Nephron (organoid): Measurements from ENCODE around the gene UST.
"Not testable (repeated sequence)": the region's sequence is repeated elsewhere in the genome, so short reads cannot be mapped to it uniquely, and the experiment has no call there.

Source experiments
- H3K27ac Mint-ChIP-seq, 3 experiments: 2 replicates each; pipeline ENCODE4 v1.8.0; 2020; ENCODE audit warnings: mixed read lengths in 3 of 3, mild to moderate bottlenecking in 2 of 3, moderate library complexity in 1 of 3
- H3K27me3 Mint-ChIP-seq: 2 replicates; pipeline ENCODE4 v1.8.0; 2021; ENCODE audit warnings: low read depth, mild to moderate bottlenecking, moderate library complexity, mixed read lengths
- H3K36me3 Mint-ChIP-seq: 2 replicates; pipeline ENCODE4 v1.8.0; 2020; ENCODE audit warnings: low read depth, mixed read lengths
- H3K4me1 Mint-ChIP-seq: 2 replicates; pipeline ENCODE4 v1.8.0; 2020; ENCODE audit warnings: mixed read lengths
- H3K4me3 Mint-ChIP-seq, 3 experiments: 2 replicates each; pipeline ENCODE4 v1.8.0; 2020; ENCODE audit warnings: mild to moderate bottlenecking in 3 of 3, mixed read lengths in 3 of 3, moderate library complexity in 2 of 3
- H3K9me3 Mint-ChIP-seq: 2 replicates; pipeline ENCODE4 v1.8.0; 2020; ENCODE audit warnings: mixed read lengths
- TF ChIP-seq, protein P1 (sequence below), 3 experiments: fragments of 200-600 bp; sonication (generic); IDR thresholded peaks; one replicate each; pipeline ENCODE4 v1.5.0; 2021; ENCODE audit warnings: antibody characterized with exemption in 3 of 3; ENCODE audit not compliant: unreplicated experiment in 3 of 3

Gene UST

DNA sequence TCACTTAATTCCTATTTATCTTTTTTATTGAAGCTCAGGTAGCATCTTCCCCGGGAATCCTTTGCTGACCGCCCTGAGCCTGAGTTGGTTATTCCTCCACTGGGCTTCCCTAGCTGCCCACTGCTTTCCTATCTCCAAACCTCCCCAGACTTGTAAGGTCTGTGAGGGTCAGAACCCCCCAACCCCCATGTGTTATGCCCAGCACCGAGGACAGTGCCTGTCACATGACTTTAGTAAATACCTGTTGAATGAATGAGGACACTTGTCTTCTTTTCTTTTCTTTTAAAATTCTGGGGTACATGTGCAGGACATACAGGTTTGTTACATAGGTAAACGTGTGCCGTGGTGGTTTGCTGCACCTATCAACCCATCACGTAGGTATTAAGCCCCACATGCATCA lies 105.9 kb downstream of the UST start:
- TF ChIP-seq, protein P1, sequence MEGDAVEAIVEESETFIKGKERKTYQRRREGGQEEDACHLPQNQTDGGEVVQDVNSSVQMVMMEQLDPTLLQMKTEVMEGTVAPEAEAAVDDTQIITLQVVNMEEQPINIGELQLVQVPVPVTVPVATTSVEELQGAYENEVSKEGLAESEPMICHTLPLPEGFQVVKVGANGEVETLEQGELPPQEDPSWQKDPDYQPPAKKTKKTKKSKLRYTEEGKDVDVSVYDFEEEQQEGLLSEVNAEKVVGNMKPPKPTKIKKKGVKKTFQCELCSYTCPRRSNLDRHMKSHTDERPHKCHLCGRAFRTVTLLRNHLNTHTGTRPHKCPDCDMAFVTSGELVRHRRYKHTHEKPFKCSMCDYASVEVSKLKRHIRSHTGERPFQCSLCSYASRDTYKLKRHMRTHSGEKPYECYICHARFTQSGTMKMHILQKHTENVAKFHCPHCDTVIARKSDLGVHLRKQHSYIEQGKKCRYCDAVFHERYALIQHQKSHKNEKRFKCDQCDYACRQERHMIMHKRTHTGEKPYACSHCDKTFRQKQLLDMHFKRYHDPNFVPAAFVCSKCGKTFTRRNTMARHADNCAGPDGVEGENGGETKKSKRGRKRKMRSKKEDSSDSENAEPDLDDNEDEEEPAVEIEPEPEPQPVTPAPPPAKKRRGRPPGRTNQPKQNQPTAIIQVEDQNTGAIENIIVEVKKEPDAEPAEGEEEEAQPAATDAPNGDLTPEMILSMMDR (IDR thresholded peaks at IDR 0.05; ENCODE audit: unreplicated experiment in 3 of 3) = no peak
- H3K9me3 Mint-ChIP-seq = no peaks in the 10 kb centered on the region
- H3K27ac Mint-ChIP-seq = peak overlapping the region in 2 of 3 experiments; percentile 54 to 62
- no peaks in the 10 kb centered on the region for H3K36me3 Mint-ChIP-seq
- peaks cover 41% of the 10 kb centered on the region for H3K4me1 Mint-ChIP-seq
- no peaks in the 10 kb centered on the region for H3K27me3 Mint-ChIP-seq
- H3K4me3 Mint-ChIP-seq = no peak overlapping the region

DNA sequence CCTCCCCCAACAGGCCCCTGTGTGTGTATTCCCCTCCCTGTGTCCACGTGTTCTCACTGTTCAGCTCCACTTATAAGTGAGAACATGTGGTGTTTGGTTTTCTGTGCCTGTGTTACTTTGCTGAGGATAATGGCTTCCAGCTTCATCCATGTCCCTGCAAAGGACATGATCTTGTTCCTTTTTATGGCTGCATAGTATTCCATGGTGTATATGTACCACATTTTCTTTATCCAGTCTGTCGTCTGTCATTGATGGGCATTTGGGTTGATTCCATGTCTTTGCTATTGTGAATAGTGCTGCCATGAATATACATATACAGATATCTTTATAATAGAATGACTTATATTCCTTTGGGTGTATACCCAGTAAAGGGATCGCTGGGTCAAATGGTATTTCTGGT lies 106.3 kb downstream of the UST start:
- peaks cover 37% of the 10 kb centered on the region for H3K4me1 Mint-ChIP-seq
- not testable (repeated sequence) for H3K9me3 Mint-ChIP-seq
- H3K27ac Mint-ChIP-seq = peak overlapping the region in 1 of 3 experiments; percentile 55

DNA sequence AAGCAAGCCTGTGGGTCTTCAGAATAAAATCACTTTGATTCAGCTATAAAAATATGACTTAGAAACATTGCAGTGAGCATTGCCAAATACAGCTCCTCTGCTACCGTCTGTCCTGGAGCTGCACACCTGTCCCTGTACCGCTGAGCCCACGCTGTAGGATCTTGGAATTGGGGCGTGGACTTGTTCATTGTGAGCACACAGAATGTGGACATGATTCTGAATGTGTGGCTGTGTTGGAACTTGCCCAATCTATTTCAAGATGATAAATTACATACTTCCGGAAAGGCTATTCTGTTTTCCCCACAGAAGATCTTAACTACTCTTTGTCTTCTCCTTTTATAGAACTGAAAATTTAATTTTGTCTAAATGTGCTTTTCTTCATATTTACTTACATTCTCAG lies 107.3 kb downstream of the UST start:
- H3K27me3 Mint-ChIP-seq = no peaks in the 10 kb centered on the region
- peak overlapping the region; percentile 13 to 72 (median 55) for H3K27ac Mint-ChIP-seq
- TF ChIP-seq, protein P1 (IDR thresholded peaks at IDR 0.05; ENCODE audit: unreplicated experiment in 3 of 3) = no peak
- peaks cover 4% of the 10 kb centered on the region for H3K9me3 Mint-ChIP-seq
- H3K4me3 Mint-ChIP-seq = no peak overlapping the region
- peaks cover 37% of the 10 kb centered on the region for H3K4me1 Mint-ChIP-seq
- H3K36me3 Mint-ChIP-seq = peaks cover 3% of the 10 kb centered on the region

More for the DNA sequence above, 106.3 kb downstream of the UST start:
- not testable (repeated sequence) for H3K4me3 Mint-ChIP-seq, H3K27me3 Mint-ChIP-seq, H3K36me3 Mint-ChIP-seq

DNA sequence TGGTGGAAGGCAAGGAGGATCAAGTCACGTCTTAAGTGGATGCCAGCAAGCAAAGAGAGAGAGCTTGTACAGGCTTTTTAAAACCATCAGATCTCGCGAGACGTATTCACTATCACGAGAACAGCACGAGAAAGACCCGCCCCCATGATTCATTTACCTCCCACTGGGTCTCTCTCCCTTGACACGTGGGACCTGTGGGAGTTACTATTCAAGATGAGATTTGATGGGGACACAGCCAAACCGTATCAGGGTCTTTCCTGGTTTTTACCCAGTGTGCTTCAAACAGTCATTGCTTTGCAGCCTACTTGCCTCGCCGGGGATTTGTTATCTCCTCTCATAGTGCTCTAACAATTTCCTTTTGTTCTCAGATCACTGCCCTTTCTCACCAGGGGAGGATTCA lies 108.2 kb downstream of the UST start:
- Mint-ChIP-seq H3K27me3 (no peaks in the 10 kb centered on the region), H3K4me3 (no peak overlapping the region), H3K36me3 (peaks cover 3% of the 10 kb centered on the region), H3K27ac (peak overlapping the region in 2 of 3 experiments; percentile 41 to 55), H3K4me1 (peaks cover 37% of the 10 kb centered on the region), H3K9me3 (peaks cover 7% of the 10 kb centered on the region)
- TF ChIP-seq, protein P1 (IDR thresholded peaks at IDR 0.05; ENCODE audit: unreplicated experiment in 3 of 3) = no peak

DNA sequence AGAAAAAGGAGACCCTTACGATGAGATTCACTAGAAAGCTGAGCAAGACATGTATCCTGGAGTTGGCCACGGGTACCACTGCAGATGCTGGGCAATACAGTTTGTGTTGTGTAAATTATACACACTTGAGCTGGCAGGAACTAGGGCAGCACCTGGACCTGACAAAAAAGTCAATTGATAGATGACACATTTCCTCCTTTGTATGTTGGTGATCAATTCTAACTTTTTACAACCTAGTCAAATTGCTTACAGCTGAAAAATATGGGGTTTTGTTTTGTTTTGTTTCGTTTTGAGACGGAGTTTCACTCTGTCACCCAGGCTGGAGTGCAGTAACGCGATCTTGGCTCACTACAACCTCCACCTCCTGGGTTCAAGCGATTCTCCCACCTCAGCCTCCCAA lies 108.9 kb downstream of the UST start:
- Mint-ChIP-seq H3K27ac (no peak overlapping the region), H3K4me3 (no peak overlapping the region), H3K36me3 (peaks cover 3% of the 10 kb centered on the region), H3K27me3 (no peaks in the 10 kb centered on the region), H3K4me1 (peaks cover 37% of the 10 kb centered on the region), H3K9me3 (peaks cover 9% of the 10 kb centered on the region)
- TF ChIP-seq, protein P1 (IDR thresholded peaks at IDR 0.05; ENCODE audit: unreplicated experiment in 3 of 3) = no peak

DNA sequence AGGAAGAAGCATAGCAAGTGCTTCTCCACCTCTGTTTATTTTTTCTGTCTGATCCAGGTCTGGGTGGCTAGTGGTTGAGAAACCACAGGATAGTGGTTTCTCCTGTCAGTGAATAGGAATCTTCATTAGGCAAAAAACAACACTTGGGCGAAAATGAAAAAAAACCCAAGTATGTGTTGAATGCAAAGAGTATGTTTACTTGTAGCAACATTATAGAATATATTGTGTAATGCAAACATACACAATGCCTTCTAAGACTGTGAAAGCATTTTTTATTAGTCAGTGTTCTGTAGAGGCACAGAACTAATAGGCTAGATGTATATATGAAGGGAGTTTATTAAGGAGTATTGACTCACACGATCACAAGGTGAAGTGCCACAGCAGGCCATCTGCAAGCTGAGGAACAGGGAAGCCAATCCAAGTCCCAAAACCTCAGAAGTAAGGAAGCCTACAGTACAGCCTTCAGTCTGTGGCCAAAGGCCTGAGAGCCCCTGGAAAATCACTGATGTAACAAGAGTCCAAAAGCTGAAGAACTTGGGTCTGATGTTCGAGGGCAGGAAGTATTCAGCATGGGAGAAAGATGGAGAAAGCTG lies 111.1 kb downstream of the UST start:
- TF ChIP-seq, protein P1 (IDR thresholded peaks at IDR 0.05; ENCODE audit: unreplicated experiment in 3 of 3) = no peak
- H3K36me3 Mint-ChIP-seq = peaks cover 7% of the 10 kb centered on the region
- H3K4me3 Mint-ChIP-seq = no peak overlapping the region
- H3K9me3 Mint-ChIP-seq = peaks cover 26% of the 10 kb centered on the region
- H3K27me3 Mint-ChIP-seq = no peaks in the 10 kb centered on the region
- H3K27ac Mint-ChIP-seq = no peak overlapping the region
- H3K4me1 Mint-ChIP-seq = peaks cover 22% of the 10 kb centered on the region

DNA sequence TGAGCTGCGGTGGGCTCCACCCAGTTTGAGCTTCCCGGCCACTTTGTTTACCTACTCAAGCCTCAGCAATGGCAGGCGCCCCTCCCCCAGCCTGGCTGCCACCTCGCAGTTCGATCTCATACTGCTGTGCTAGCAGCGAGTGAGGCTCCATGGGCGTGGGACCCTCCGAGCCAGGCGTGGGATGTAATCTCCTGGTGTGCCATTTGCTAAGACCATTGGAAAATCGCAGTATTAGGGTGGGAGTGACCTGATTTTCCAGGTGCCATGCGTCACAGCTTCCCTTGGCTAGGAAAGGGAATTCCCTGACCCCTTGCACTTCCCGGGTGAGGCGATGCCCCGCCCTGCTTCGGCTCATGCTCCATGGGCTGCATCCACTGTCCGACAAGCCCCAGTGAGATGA lies 117.3 kb downstream of the UST start:
- H3K27ac Mint-ChIP-seq, H3K4me3 Mint-ChIP-seq, H3K36me3 Mint-ChIP-seq, H3K27me3 Mint-ChIP-seq: not testable (repeated sequence)
- H3K4me1 Mint-ChIP-seq = peaks cover 19% of the 10 kb centered on the region
- H3K9me3 Mint-ChIP-seq = peaks cover 29% of the 10 kb centered on the region
